ENCODE results near the gene PRR14L.

The PRR14L gene

DNA sequence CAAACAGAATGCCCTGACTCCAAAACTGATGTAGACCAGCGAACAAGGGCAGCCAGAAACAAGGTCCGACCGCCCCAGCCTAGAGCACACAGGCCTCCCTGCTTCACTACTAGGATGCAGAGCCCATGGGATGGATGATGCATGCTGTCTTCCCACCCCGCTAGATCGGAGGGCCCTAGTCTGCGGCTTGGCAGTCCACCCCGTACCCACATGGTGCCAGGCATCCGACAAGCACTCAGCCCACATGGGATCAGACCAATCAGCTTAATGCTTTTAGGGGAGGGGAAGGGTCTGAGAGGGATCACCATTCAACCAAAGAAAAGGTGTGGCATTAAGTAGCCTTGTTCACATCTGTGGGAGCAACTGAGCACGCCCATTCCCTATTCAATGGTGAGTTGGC is 118.5 kb downstream of the PRR14L start:
- no peak for DNase-seq (ENCODE audit: low spot score)
- in situ Hi-C loops (cut with MboI; ENCODE audit: low sequenced_read_pairs, unreplicated experiment), result no loop called here
- TF ChIP-seq, protein P1, sequence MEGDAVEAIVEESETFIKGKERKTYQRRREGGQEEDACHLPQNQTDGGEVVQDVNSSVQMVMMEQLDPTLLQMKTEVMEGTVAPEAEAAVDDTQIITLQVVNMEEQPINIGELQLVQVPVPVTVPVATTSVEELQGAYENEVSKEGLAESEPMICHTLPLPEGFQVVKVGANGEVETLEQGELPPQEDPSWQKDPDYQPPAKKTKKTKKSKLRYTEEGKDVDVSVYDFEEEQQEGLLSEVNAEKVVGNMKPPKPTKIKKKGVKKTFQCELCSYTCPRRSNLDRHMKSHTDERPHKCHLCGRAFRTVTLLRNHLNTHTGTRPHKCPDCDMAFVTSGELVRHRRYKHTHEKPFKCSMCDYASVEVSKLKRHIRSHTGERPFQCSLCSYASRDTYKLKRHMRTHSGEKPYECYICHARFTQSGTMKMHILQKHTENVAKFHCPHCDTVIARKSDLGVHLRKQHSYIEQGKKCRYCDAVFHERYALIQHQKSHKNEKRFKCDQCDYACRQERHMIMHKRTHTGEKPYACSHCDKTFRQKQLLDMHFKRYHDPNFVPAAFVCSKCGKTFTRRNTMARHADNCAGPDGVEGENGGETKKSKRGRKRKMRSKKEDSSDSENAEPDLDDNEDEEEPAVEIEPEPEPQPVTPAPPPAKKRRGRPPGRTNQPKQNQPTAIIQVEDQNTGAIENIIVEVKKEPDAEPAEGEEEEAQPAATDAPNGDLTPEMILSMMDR (IDR thresholded peaks at IDR 0.05; ENCODE audit: borderline replicate concordance, control extremely low read depth, extremely low read depth, insufficient read depth, missing control alignments), result no peak
